Stimulated activated naive CD8-positive, alpha-beta T cell treated with anti-CD3 and anti-CD28 coated beads, Interleukin-15, Interleukin-2, amounts not matched to agents 100 ng/mL and 50 ng/mL, for 24 hours (primary cell): ENCODE results near the gene EXOC7.

ENCODE experiments used
- H3K27ac Mint-ChIP-seq: one replicate; pipeline ENCODE4 v1.8.0; 2021; ENCODE audit warnings: mild to moderate bottlenecking, mixed read lengths
- H3K27me3 Mint-ChIP-seq: one replicate; pipeline ENCODE4 v1.8.0; 2021; ENCODE audit warnings: mixed read lengths
- H3K36me3 Mint-ChIP-seq: one replicate; pipeline ENCODE4 v1.8.0; 2021; ENCODE audit warnings: low read depth, mixed read lengths
- H3K4me1 Mint-ChIP-seq: one replicate; pipeline ENCODE4 v1.8.0; 2021; ENCODE audit warnings: low read depth, mixed read lengths
- H3K4me3 Mint-ChIP-seq: one replicate; pipeline ENCODE4 v1.8.0; 2021; ENCODE audit warnings: mild to moderate bottlenecking, mixed read lengths
- H3K9me3 Mint-ChIP-seq: one replicate; pipeline ENCODE4 v1.8.0; 2021; ENCODE audit warnings: mixed read lengths

EXOC7 gene

DNA sequence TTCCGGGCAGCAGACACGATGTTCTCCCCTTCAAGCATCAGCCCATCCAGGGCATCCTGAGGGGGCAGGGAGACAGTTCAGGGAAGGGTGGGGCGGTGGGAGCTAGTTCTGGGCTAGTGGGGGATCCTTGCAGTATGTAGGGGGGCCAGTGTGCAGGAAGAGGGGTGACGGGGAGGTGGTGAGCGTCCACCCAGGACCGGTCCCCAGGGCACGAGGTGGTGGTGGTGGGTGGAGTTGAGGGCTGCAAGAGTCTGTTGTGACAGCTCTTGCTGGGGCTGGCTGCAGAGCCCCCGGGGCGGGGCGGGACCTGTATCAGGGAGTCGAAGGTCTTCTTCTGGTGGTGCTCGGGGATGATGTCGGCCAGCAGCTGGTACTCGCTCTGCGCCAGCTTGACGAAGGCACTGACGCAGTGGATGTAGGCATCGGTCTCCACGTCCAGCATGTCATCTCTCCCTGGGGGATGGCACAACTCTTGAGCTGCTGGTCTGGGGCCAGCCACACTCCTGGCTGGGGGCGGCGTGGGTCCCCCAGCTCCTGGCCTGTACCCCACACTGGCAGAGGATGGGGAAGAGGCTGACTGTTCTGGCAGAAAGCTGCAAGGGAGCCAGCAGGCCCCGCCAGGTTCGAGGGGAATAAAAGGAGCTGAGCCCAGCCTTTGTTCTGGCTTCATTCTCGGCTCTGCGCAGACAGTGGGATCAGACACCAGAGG is 14.6 kb downstream of the EXOC7 start:
- H3K4me1 Mint-ChIP-seq = peaks cover 4% of the 10 kb centered on the region
- no peaks in the 10 kb centered on the region for H3K27me3 Mint-ChIP-seq
- H3K4me3 Mint-ChIP-seq = no peak overlapping the region
- H3K36me3 Mint-ChIP-seq = peaks cover 24% of the 10 kb centered on the region
- no peaks in the 10 kb centered on the region for H3K9me3 Mint-ChIP-seq
- H3K27ac Mint-ChIP-seq = no peak overlapping the region

DNA sequence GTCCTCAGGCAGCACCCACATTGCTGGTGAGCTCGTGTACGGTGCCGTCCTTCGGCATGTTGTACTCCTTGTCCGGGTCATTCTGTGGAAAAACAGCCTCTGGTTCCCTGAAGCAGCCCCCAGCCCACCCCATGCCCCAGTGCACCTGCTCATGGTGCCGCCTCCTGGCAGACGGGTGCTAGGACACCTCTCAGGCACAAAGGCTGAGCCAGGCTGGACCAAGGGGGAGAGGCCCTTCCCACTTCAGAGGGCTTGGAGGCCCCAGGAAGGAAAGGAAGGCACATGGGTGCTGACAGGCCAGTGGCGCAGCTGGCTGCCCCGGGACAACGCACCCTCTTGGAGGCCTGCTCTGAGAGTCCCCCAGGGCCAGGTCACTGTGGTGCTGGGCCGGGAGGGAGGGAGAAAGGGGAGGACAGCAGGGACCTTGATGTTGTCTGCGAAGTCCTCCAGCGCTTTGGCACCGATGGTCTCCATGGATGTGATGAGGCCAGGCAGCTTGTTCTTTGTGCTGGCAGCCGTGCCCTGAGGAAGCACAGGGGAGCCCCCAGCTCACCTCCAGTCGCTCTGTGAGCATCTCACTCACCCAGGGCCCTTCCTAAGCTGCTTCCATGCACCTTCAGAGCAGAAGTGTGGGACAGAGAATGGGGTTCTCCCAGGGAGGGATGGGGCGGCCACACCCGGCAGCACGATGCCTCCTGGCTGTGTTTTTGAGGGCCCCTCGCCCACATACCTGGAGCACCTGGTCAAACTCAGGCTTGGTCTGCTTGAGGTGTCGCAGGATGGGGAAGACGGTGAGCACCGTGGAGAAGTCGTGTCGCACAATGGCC is 15.3 kb downstream of the EXOC7 start:
- H3K27ac Mint-ChIP-seq = no peak overlapping the region
- H3K36me3 Mint-ChIP-seq = peaks cover 21% of the 10 kb centered on the region
- H3K9me3 Mint-ChIP-seq = no peaks in the 10 kb centered on the region
- no peak overlapping the region for H3K4me3 Mint-ChIP-seq
- H3K27me3 Mint-ChIP-seq = no peaks in the 10 kb centered on the region
- peaks cover 4% of the 10 kb centered on the region for H3K4me1 Mint-ChIP-seq

DNA sequence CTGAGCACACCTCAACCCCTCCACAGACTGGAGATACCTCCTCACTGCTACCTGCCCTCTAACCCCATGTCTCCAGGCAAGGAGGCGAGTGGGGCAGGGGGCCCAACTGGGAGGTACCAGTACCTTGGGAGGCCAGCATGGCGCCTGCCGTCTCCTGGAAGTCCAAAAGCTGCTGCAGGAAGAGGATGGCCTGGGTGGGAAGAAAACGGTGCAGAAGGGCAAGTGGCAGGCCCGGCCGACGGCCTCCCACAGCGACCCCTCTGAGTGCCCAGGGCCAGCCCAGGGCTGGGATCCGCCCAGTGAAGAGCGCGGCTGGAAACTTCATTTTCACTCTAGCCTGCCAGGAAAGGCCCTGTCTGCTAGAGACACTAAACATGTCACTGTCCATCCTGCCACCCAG is 16.1 kb downstream of the EXOC7 start:
- no peaks in the 10 kb centered on the region for H3K27me3 Mint-ChIP-seq
- H3K4me3 Mint-ChIP-seq = no peak overlapping the region
- no peak overlapping the region for H3K27ac Mint-ChIP-seq
- peaks cover 4% of the 10 kb centered on the region for H3K4me1 Mint-ChIP-seq
- peaks cover 21% of the 10 kb centered on the region for H3K36me3 Mint-ChIP-seq
- H3K9me3 Mint-ChIP-seq = no peaks in the 10 kb centered on the region

DNA sequence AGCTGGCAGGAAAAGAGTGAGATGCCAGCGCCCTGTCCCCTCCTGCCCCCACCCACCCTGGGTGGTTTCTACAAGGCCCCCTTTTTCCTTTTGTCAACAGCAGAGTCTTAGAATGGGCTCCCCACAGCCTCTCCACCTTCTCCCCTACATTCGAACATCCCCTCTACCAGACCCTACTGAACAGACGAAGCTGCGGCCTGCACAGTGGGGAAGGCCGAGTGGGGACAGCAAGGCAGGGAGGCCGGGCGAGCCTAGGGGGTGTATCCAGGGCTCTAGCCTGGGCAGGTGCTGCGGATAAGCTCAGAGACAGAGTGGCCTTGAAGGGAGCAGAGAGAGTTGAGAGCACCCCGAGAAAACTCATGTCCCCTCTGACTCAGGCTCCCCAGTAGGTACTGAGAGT is 17.2 kb downstream of the EXOC7 start:
- no peak overlapping the region for H3K4me3 Mint-ChIP-seq
- H3K36me3 Mint-ChIP-seq = peaks cover 15% of the 10 kb centered on the region
- no peaks in the 10 kb centered on the region for H3K9me3 Mint-ChIP-seq
- no peaks in the 10 kb centered on the region for H3K4me1 Mint-ChIP-seq
- no peaks in the 10 kb centered on the region for H3K27me3 Mint-ChIP-seq
- H3K27ac Mint-ChIP-seq = no peak overlapping the region

DNA sequence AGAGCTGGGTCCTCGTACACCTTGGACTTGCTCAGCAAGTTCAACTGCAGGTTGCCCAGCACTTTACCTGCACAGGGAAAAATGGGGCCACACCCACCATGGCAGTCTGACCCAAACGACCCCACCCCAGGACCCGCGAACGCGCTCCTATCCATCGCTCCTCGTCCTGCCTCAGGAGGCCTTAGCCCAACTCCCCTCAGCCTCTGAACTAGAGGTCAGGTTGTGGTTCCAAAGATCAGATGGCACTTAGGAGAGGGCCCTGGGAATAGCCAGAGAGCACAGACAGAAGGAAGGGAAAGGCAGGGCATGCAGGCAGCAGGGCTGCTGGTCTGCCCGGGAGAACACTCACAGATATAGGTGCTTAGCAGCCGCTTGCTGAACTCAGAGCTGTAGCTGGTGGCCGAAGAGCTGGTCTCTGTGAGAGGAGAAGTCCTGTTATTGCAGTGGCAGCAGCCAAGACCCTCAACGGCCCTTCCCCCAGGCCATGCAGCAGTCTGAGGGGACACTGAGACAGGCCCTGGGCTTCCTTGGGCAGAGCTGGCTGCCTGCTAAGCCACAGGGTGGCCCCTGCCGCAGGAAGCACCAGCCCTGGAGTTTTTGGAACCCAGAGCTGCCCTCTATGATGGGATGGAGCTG is 17.7 kb downstream of the EXOC7 start:
- Mint-ChIP-seq H3K9me3 (no peaks in the 10 kb centered on the region), H3K4me1 (no peaks in the 10 kb centered on the region), H3K27ac (no peak overlapping the region), H3K36me3 (peaks cover 15% of the 10 kb centered on the region), H3K27me3 (no peaks in the 10 kb centered on the region), H3K4me3 (no peak overlapping the region)

DNA sequence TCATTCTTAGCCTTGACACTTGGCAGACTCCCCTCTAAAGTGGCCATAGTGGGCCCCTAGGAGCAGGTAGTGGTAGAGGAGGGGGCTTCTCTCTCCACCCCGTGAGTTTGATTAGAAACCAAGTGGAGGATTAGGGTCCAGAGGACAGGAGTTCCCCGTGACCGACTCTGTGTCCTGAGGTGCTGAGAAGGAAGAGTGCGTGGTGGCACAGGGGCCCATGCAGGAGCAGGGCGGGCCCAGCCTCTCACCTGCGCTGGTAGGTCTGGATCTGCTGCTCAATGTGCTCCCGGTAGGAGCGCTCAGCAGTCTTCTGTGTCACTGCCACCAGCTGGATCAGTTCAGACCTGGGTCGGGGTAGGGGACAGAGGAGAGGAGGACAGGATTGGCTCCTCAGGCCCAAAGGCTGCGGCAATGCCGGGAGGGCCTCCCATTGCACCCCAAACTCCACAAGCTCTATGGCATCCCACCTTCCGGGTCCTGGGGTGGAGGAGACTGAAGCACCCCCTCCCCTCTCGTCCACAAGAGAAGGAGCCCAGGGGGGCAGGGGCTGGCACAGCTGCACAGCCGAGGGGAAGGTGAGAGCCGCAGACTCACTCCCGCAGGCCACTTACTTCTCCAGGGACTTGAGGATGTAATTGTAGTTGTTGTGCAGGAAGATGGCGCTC is 18.4 kb downstream of the EXOC7 start:
- peaks cover 15% of the 10 kb centered on the region for H3K36me3 Mint-ChIP-seq
- no peaks in the 10 kb centered on the region for H3K4me1 Mint-ChIP-seq

DNA sequence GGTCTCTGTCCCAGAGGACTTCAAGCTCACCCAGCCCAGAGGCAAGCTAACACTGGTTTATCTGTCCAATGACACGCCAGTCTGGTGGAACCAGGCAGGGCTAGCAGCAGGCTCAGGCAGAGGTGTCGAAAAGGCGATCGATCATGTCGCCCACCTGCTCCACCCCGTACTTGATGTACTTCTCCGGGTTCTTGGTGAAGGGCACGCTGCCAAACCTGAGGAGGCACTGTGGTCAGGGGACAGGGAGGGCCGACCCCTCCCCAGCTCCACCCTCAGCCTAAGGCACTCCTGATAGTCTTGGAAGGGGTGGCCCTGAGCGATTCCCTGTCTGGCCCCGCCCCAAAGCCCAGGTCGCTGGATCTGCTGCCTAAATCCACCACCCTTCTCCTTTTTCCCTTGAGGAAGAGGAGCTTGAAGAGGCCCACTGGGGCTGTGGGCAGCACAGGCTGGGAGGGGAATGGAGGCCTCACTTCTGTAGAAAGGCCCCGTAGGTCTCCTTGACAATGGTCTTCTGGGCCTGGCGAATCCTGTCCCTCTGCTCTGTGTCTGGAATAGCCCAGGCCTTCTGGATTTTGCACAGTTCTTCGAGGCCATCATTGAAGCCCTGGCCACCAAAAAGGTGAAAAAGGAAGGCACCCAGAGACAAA is 19.9 kb downstream of the EXOC7 start:
- peaks cover 15% of the 10 kb centered on the region for H3K36me3 Mint-ChIP-seq
- H3K4me3 Mint-ChIP-seq = no peak overlapping the region
- no peak overlapping the region for H3K27ac Mint-ChIP-seq
- H3K27me3 Mint-ChIP-seq = peaks cover 6% of the 10 kb centered on the region
- H3K4me1 Mint-ChIP-seq = peaks cover 12% of the 10 kb centered on the region
- H3K9me3 Mint-ChIP-seq = no peaks in the 10 kb centered on the region

More for the DNA sequence above, 18.4 kb downstream of the EXOC7 start:
- Mint-ChIP-seq H3K9me3 (no peaks in the 10 kb centered on the region), H3K27me3 (no peaks in the 10 kb centered on the region), H3K27ac (no peak overlapping the region), H3K4me3 (no peak overlapping the region)

DNA sequence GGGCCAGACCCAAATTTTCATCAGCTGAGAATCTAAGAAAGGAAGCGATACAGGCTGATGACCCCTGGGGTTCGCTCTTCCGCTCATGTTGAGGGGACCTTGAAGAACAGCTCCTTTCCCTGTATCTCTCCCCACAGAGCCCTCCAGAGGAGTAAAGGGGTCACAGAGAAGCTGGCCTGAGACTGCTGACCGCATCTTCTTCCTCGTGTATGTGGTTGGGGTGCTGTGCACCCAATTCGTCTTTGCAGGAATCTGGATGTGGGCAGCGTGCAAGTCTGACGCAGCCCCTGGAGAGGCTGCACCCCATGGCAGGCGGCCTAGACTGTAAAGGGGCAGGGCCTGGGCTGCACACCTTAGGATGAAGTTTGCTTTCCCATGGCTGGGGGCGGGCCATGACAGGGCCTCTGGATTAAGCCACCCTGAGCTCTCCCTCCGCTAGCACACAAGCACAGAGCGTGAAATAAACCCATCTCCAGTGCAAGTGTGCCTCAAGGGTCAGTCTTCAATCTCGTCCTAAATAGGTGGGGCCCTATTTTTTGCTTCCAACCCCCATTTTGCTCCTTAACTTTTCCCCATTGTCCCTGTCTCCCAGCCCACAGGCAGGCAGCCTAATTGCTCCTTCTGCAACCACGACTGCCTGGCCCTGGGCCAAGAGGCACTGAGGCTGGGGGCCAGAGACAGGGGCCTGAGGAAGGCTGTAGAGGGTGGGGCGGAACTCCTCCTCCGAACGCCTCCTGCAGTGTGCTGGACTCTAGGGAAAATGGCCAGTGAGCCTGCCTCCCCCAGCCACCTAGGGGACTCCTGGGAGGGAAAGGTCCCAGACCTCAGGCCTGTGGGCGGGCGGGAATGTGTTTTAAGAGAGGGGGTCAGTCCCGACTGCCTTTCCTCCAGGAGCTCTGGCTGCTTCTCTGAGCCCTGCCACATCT is 21.0 kb downstream of the EXOC7 start:
- H3K4me1 Mint-ChIP-seq = peaks cover 16% of the 10 kb centered on the region
- H3K9me3 Mint-ChIP-seq = no peaks in the 10 kb centered on the region
- no peak overlapping the region for H3K4me3 Mint-ChIP-seq
- no peak overlapping the region for H3K27ac Mint-ChIP-seq
- peaks cover 13% of the 10 kb centered on the region for H3K27me3 Mint-ChIP-seq
- peaks cover 15% of the 10 kb centered on the region for H3K36me3 Mint-ChIP-seq

DNA sequence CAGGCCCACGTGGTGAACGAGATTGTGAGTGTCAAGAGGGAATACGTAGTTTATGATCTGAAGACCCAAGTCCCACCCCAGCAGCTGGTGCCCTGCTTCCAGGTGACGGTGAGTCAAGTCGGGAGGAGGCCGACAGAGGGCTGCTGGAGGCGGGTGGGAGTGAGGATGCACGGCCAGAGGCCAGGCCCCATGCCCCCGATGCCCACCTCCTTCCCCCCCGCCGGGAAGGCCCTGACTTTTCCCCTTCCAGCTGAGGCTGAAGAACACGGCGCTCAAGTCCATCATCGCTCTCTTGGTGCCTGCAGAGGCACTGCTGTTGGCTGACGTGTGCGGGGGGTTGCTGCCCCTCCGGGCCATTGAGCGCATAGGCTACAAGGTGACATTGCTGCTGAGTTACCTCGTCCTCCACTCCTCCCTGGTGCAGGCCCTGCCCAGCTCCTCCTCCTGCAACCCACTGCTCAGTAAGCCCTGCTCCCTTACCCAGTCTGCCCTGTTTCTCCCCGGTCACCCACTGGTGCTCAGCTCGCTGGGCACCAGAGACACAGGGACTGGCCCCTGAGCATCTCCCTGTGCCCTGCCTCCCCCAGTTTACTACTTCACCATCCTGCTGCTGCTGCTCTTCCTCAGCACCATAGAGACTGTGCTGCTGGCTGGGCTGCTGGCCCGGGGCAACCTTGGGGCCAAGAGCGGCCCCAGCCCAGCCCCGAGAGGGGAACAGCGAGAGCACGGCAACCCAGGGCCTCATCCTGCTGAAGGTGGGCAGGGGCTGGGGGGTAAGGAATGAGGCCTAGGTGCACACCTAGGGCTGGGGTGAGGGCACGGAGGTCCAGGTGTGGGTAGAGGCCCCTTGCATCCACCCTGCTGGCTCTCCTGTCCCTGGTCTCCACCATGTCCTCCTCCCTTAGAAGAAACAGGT is 22.0 kb downstream of the EXOC7 start:
- H3K27me3 Mint-ChIP-seq = peaks cover 24% of the 10 kb centered on the region
- H3K27ac Mint-ChIP-seq = no peak overlapping the region

DNA sequence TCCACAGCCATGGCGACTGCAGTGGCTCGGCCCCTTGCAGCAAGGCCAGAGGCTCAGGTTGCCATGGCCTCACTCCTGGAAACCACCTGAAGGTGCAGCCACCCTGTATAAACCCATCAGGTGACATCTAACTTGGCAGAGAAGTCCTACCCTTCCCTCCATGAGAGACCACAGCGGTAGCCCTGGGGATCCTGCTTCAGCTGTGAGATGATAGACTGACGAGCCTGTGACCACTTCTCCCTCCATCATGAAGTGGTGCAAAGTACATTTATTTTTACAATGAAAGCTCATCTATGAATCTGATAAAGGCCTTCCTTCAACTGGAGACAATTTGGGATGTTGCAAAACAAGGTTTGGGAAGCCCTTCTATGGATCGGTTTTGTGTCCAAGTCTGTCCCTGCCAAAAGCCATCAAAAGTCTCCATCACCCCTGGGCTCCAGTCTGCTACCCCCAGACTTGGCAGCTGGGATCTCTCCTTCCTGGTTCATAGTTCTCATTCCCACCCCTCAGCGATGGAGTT is 22.8 kb downstream of the EXOC7 start:
- Mint-ChIP-seq H3K4me1 (peaks cover 33% of the 10 kb centered on the region), H3K27me3 (peaks cover 30% of the 10 kb centered on the region), H3K4me3 (no peak overlapping the region), H3K27ac (no peak overlapping the region), H3K36me3 (peaks cover 15% of the 10 kb centered on the region), H3K9me3 (no peaks in the 10 kb centered on the region)

More for the DNA sequence above, 22.0 kb downstream of the EXOC7 start:
- H3K36me3 Mint-ChIP-seq = peaks cover 15% of the 10 kb centered on the region
- no peaks in the 10 kb centered on the region for H3K9me3 Mint-ChIP-seq
- H3K4me3 Mint-ChIP-seq = no peak overlapping the region
- peaks cover 26% of the 10 kb centered on the region for H3K4me1 Mint-ChIP-seq

DNA sequence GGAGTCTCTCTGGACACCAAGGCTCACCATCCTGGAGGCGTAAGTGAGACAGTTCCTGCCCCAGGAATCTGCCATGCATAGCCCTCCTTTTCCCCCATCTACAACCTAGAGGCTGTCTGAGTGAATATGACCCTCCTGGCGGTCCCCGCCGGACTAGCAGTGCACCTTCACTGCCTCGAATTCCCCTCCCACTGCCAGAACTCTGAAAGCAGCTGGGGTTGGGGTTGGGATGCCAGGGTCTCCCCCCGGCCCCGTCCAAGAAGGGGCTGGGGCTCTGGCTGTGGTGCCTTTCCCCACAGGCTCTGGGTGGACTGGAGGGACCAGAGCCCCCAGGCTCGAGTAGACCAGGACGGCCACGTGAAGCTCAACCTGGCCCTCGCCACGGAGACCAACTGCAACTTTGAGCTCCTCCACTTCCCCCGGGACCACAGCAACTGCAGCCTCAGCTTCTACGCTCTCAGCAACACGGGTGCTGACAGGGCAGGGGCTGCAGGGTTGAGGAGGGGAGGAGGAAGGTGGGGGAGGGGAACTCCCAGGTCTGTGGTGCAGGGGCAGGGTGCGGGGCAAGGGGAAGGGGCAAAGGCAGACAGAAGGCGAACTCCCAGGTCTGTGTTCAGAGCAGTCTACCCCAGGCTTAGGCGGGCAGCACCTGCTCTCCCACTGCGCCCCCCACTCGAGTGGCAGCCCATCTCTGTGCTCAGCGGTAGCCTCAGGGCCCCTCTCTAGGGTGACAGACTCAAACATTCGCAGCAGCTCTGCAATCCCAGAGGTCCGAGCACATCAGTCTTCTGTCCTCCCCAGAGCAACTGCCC is 23.4 kb downstream of the EXOC7 start:
- H3K9me3 Mint-ChIP-seq = no peaks in the 10 kb centered on the region
- H3K27ac Mint-ChIP-seq = no peak overlapping the region
- peaks cover 12% of the 10 kb centered on the region for H3K36me3 Mint-ChIP-seq
- H3K27me3 Mint-ChIP-seq = peaks cover 37% of the 10 kb centered on the region
- no peak overlapping the region for H3K4me3 Mint-ChIP-seq
- H3K4me1 Mint-ChIP-seq = peaks cover 40% of the 10 kb centered on the region

DNA sequence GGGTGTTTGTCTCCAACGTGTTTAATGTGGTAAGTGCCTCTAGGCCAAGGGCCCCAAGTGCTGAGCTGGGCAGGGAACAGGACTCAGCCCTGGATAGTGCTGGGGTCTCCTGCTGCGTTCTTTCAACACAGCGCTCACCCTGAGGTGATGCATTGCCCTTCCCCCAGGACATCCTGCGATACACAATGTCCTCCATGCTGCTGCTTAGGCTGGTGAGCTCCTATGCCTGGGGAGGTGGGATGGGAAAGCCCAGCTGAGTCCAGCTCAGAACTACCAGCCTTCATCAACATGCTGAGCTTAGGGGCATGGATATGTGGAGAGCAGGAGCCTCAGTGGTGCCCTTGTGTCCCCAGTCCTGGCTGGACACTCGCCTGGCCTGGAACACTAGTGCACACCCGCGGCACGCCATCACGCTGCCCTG is 24.0 kb downstream of the EXOC7 start:
- Mint-ChIP-seq H3K4me1 (peaks cover 46% of the 10 kb centered on the region), H3K36me3 (peaks cover 7% of the 10 kb centered on the region), H3K27me3 (peaks cover 43% of the 10 kb centered on the region), H3K4me3 (no peak overlapping the region), H3K9me3 (no peaks in the 10 kb centered on the region), H3K27ac (no peak overlapping the region)
